GM12873 (cell line): ENCODE data around the gene F10.

ENCODE experiments used
- CTCF ChIP-seq: IDR thresholded peaks from 2 replicates; pipeline ENCODE4 v1.5.1; 2012; ENCODE audit warnings: low read depth, mild to moderate bottlenecking, moderate library complexity, low read length, control low read depth; ENCODE audit not compliant: insufficient read depth; ENCODE audit errors: missing control alignments

Gene F10

GRCh38 chr13:113109151-113110047 lies 13.2 kb upstream of the F10 start:
- TF ChIP-seq CTCF, result no peak

GRCh38 chr13:113110048-113110851 lies 12.3 kb upstream of the F10 start:
- no peak for TF ChIP-seq CTCF

- TF ChIP-seq CTCF, result no peak
Observed at GRCh38 chr13:113110852-113111315, 11.7 kb upstream of the F10 start.

GRCh38 chr13:113112893-113113845 lies 9.4 kb upstream of the F10 start:
- TF ChIP-seq CTCF, result no peak

- no peak for TF ChIP-seq CTCF
Observed at GRCh38 chr13:113113846-113114271, 8.7 kb upstream of the F10 start.

GRCh38 chr13:113114511-113115362 lies 7.9 kb upstream of the F10 start:
- no peak for TF ChIP-seq CTCF
